SK-N-SH (cell line): ENCODE data around the gene NPHP1. TPM values are rescaled to one million over a fixed set of nuclear protein-coding genes. Genes with fewer than 3 reads are reported as not detected.

Source experiments
- CTCF ChIA-PET: fragments of 300-600, 350-600 bp; formaldehyde crosslinking; extraction: SDS; loops from one replicate; lab custom pipeline; 2021; lab: Yijun Ruan, JAX
- POLR2A ChIA-PET: fragments of 350-600 bp; sonication (Branson Sonifier 250); formaldehyde crosslinking; extraction: SDS; loops from one replicate; lab custom pipeline; 2020; ENCODE audit warnings: antibody characterized with exemption, inconsistent platforms; lab: Yijun Ruan, JAX
- DNase-seq: peaks from one replicate; pipeline ENCODE4 v3.0.0; 2012
- H2AFZ ChIP-seq: fragments of 200-600 bp; sonication (generic); 2 replicates; pipeline ENCODE4 v1.8.1; 2016; ENCODE audit warnings: antibody characterized with exemption, mild to moderate bottlenecking, low read depth
- H3F3A ChIP-seq: fragments of 200-600 bp; sonication (generic); replicated peaks from 2 replicates; pipeline ENCODE3; 2016; ENCODE audit warnings: antibody characterized with exemption, mild to moderate bottlenecking; ENCODE audit not compliant: insufficient read depth
- H3K27ac ChIP-seq, 2 experiments: fragments of 200-500 bp in 1 of 2; fragments of 200-600 bp in 1 of 2; sonication (Bioruptor generic) in 1 of 2; sonication (generic), shearing (Covaris generic) in 1 of 2; 2 replicates each; pipeline versions ENCODE4 v1.5.1 to v1.6.1; 2014 to 2016; ENCODE audit warnings: low read depth in 2 of 2, inconsistent platforms in 1 of 2, low read length in 1 of 2, mild to moderate bottlenecking in 1 of 2, mixed read lengths in 1 of 2
- H3K27me3 ChIP-seq: fragments of 200-600 bp; sonication (generic), shearing (Covaris generic); 2 replicates; pipeline ENCODE4 v1.6.1; 2016; ENCODE audit warnings: mixed run types; ENCODE audit not compliant: insufficient read depth
- H3K36me3 ChIP-seq, 2 experiments: fragments of 200-500 bp in 1 of 2; fragments of 200-600 bp in 1 of 2; sonication (Bioruptor generic) in 1 of 2; sonication (generic) in 1 of 2; replicated peaks in 1 of 2; 2 replicates each; pipeline versions ENCODE3 to v1.5.1; 2014 to 2016; ENCODE audit warnings: low read length in 1 of 2, mild to moderate bottlenecking in 1 of 2; ENCODE audit not compliant: insufficient read depth in 2 of 2, control insufficient read depth in 1 of 2
- H3K4me1 ChIP-seq, 2 experiments: fragments of 200-500 bp in 1 of 2; fragments of 200-600 bp in 1 of 2; sonication (Bioruptor generic) in 1 of 2; sonication (generic), shearing (Covaris generic) in 1 of 2; 2 replicates each; pipeline versions ENCODE4 v1.5.1 to v1.6.1; 2014 to 2016; ENCODE audit warnings: low read depth in 1 of 2, low read length in 1 of 2, mixed run types in 1 of 2; ENCODE audit not compliant: insufficient read depth in 2 of 2, control insufficient read depth in 1 of 2
- H3K4me2 ChIP-seq: fragments of 200-600 bp; sonication (generic), shearing (Covaris generic); 2 replicates; pipeline ENCODE4 v1.6.1; 2017; ENCODE audit warnings: mixed run types
- H3K4me3 ChIP-seq, 2 experiments: fragments of 200-500 bp in 1 of 2; fragments of 200-600 bp in 1 of 2; sonication (Bioruptor generic) in 1 of 2; sonication (generic), shearing (Covaris generic) in 1 of 2; 2 replicates each; pipeline versions ENCODE4 v1.5.1 to v1.8.1; 2014 to 2016; ENCODE audit warnings: low read depth in 2 of 2, inconsistent platforms in 1 of 2, low read length in 1 of 2, mild to moderate bottlenecking in 1 of 2, mixed read lengths in 1 of 2, moderate library complexity in 1 of 2
- H3K79me2 ChIP-seq: fragments of 200-600 bp; sonication (generic); 2 replicates; pipeline ENCODE4 v1.8.1; 2017; ENCODE audit warnings: mild to moderate bottlenecking; ENCODE audit not compliant: insufficient read depth
- H3K9ac ChIP-seq: fragments of 200-600 bp; sonication (generic); 2 replicates; pipeline ENCODE4 v1.6.1; 2017; ENCODE audit warnings: mixed run types
- H3K9me2 ChIP-seq: fragments of 200-600 bp; sonication (generic); 2 replicates; pipeline ENCODE4 v1.6.1; 2017; ENCODE audit warnings: mixed run types
- H3K9me3 ChIP-seq: fragments of 200-600 bp; sonication (generic); 2 replicates; pipeline ENCODE4 v1.6.1; 2017; ENCODE audit warnings: mixed run types, mild to moderate bottlenecking, moderate library complexity
- H4K20me1 ChIP-seq: fragments of 200-600 bp; sonication (generic); 2 replicates; pipeline ENCODE4 v1.6.1; 2017; ENCODE audit warnings: mild to moderate bottlenecking, mixed run types; ENCODE audit not compliant: insufficient read depth
- CHD2 ChIP-seq: fragments of 150-350 bp; IDR thresholded peaks from 2 replicates; pipeline ENCODE4 v1.6.1; 2018; ENCODE audit warnings: low read length; ENCODE audit not compliant: partially characterized antibody
- ELF1 ChIP-seq: IDR thresholded peaks from 2 replicates; pipeline ENCODE4 v1.4.0; 2012
- EP300 ChIP-seq, 2 experiments: IDR thresholded peaks; 2 replicates each; pipeline versions ENCODE4 v1.4.0 to v1.6.1; 2012; ENCODE audit warnings: borderline replicate concordance in 1 of 2, low read depth in 1 of 2, low read length in 1 of 2
- FOSL2 ChIP-seq: IDR thresholded peaks from 2 replicates; pipeline ENCODE4 v1.4.0; 2012; ENCODE audit warnings: low read depth, mild to moderate bottlenecking, moderate library complexity, borderline replicate concordance
- FOXJ3 ChIP-seq: sonication (generic); formaldehyde crosslinking; IDR thresholded peaks from 2 replicates; pipeline ENCODE4 v1.5.1; 2020; ENCODE audit warnings: mild to moderate bottlenecking, missing genetic modification reagents
- FOXM1 ChIP-seq: IDR thresholded peaks from 2 replicates; pipeline ENCODE4 v1.4.0; 2012; ENCODE audit warnings: low read depth, mild to moderate bottlenecking
- GATA2 ChIP-seq: sonication (generic); formaldehyde crosslinking; IDR thresholded peaks from 2 replicates; pipeline ENCODE4 v1.5.0; 2020; ENCODE audit warnings: mild to moderate bottlenecking, missing genetic modification reagents
- JUND ChIP-seq: IDR thresholded peaks from 2 replicates; pipeline ENCODE4 v1.4.0; 2012
- MEF2A ChIP-seq: IDR thresholded peaks from 2 replicates; pipeline ENCODE4 v1.4.0; 2012; ENCODE audit warnings: low read depth, borderline replicate concordance
- MXI1 ChIP-seq: IDR thresholded peaks from 2 replicates; pipeline ENCODE4 v1.6.1; 2012; ENCODE audit warnings: mild to moderate bottlenecking, low read depth, low read length, improper control_type of control experiment
- NFIC ChIP-seq: IDR thresholded peaks from 2 replicates; pipeline ENCODE4 v1.4.0; 2012; ENCODE audit warnings: borderline replicate concordance
- NRF1 ChIP-seq: IDR thresholded peaks from 2 replicates; pipeline ENCODE4 v1.6.1; 2012; ENCODE audit warnings: low read depth, mild to moderate bottlenecking, low read length
- RCOR1 ChIP-seq: fragments of 150-350 bp; IDR thresholded peaks from 2 replicates; pipeline ENCODE4 v1.6.1; 2017; ENCODE audit warnings: antibody characterized with exemption, low read length
- RFX5 ChIP-seq: IDR thresholded peaks from 2 replicates; pipeline ENCODE4 v1.6.1; 2012; ENCODE audit warnings: mild to moderate bottlenecking, improper control_type of control experiment, low read length
- RXRA ChIP-seq: IDR thresholded peaks from 2 replicates; pipeline ENCODE4 v1.4.0; 2012; ENCODE audit warnings: low read depth, mild to moderate bottlenecking, borderline replicate concordance
- SIN3A ChIP-seq: IDR thresholded peaks from 2 replicates; pipeline ENCODE4 v1.6.1; 2012; ENCODE audit warnings: low read depth, mild to moderate bottlenecking, low read length, moderate library complexity, borderline replicate concordance
- SMC3 ChIP-seq: IDR thresholded peaks from 2 replicates; pipeline ENCODE4 v1.6.1; 2012; ENCODE audit warnings: low read depth, low read length, improper control_type of control experiment
- TAF1 ChIP-seq: IDR thresholded peaks from 2 replicates; pipeline ENCODE4 v1.6.1; 2012; ENCODE audit warnings: low read depth, mild to moderate bottlenecking, low read length, moderate library complexity, borderline replicate concordance
- TEAD4 ChIP-seq: IDR thresholded peaks from 2 replicates; pipeline ENCODE4 v1.4.0; 2012; ENCODE audit warnings: mild to moderate bottlenecking, borderline replicate concordance; ENCODE audit not compliant: insufficient read depth
- USF1 ChIP-seq: IDR thresholded peaks from 2 replicates; pipeline ENCODE4 v1.4.0; 2012; ENCODE audit warnings: low read depth, borderline replicate concordance
- YY1 ChIP-seq: IDR thresholded peaks from 2 replicates; pipeline ENCODE4 v1.4.0; 2012; ENCODE audit warnings: low read depth, mild to moderate bottlenecking
- WGBS: methylation state at CpG from one replicate; pipeline ENCODE4 v1.1.6; 2017; ENCODE audit warnings: low lambda C conversion rate; 5-methylcytosine and 5-hydroxymethylcytosine counted together
- polyA plus RNA-seq, 3 experiments: library from polyadenylated mRNA; depleted of rRNA; stranded (reverse); fragments of >200 nt; gene quantifications; 2 replicates each; pipeline ENCODE4 v1.2.3, GENCODE V29; 2012
- TF ChIP-seq, protein P1 (sequence below): IDR thresholded peaks from 2 replicates; pipeline ENCODE4; 2012
- TF ChIP-seq, protein P2 (sequence below): fragments of 150-350 bp; IDR thresholded peaks from 2 replicates; pipeline ENCODE4 v1.6.1; 2017; ENCODE audit warnings: antibody characterized with exemption, low read length, low read depth, borderline replicate concordance
- TF ChIP-seq, protein P3 (sequence below): IDR thresholded peaks from 2 replicates; pipeline ENCODE4 v1.4.0; 2012; ENCODE audit warnings: low read depth

NPHP1 gene
- polyA plus RNA-seq, 1 of the 3 experiments (the other 2 are of a cell fraction): 5.0 TPM

- Histone ChIP-seq H3K79me2 (no peaks in the 10 kb centered on the region), H3K9me2 (no peaks in the 10 kb centered on the region), H3K4me2 (peak overlapping the region; percentile 69), H2AFZ (0 out of 2 replicates have a peak overlapping the region, but pooled peaks have one; percentile 31), H3F3A (peaks cover 53% of the 10 kb centered on the region), H3K4me1 (peaks cover 17 to 44% of the 10 kb centered on the region in 2 experiments; a peak in 3 of 4 replicates), H3K9me3 (no peaks in the 10 kb centered on the region), H4K20me1 (no peaks in the 10 kb centered on the region), H3K27me3 (no peaks in the 10 kb centered on the region)
- peak; percentile 34 for DNase-seq
- POLR2A ChIA-PET: no interaction called here
- CTCF ChIA-PET: no interaction called here
- TF ChIP-seq FOSL2: peak; percentile 8; the same call in 1 of the 2 replicates
- TF ChIP-seq RXRA: no peak
- TF ChIP-seq, all 33 proteins: peak for 1
- Histone ChIP-seq H3K4me3 (peak overlapping the region; percentile 10 to 33; a peak in 1 of 4 replicates), H3K9ac (peak overlapping the region; percentile 76), H3K27ac (peak overlapping the region; percentile 96 to 100), H3K36me3 (no peaks in the 10 kb centered on the region)
- 18% methylated on average over 6 of the region's 9 CpGs for WGBS
Observed at GRCh38 chr2:110101901-110102803, 102.7 kb downstream of the NPHP1 start.

GRCh38 chr2:110101280-110101844 is 103.5 kb downstream of the NPHP1 start:
- peak overlapping the region; percentile 76 for H3K9ac ChIP-seq
- no peaks in the 10 kb centered on the region for H4K20me1 ChIP-seq
- peak overlapping the region in 1 of 2 experiments; percentile 33; a peak in 1 of 4 replicates for H3K4me3 ChIP-seq
- H2AFZ ChIP-seq: 0 out of 2 replicates have a peak overlapping the region, but pooled peaks have one; percentile 31
- H3K36me3 ChIP-seq: no peaks in the 10 kb centered on the region
- WGBS: 0% methylated on average over 3 of the region's 11 CpGs
- peaks cover 45% of the 10 kb centered on the region for H3F3A ChIP-seq
- no peaks in the 10 kb centered on the region for H3K9me3 ChIP-seq
- peak overlapping the region; percentile 96 to 100 for H3K27ac ChIP-seq
- ChIA-PET POLR2A (no interaction called here), CTCF (no interaction called here)
- peaks cover 17 to 44% of the 10 kb centered on the region in 2 experiments; a peak in 3 of 4 replicates for H3K4me1 ChIP-seq
- peak; percentile 84 for DNase-seq
- H3K9me2 ChIP-seq: no peaks in the 10 kb centered on the region
- no peaks in the 10 kb centered on the region for H3K27me3 ChIP-seq
- H3K79me2 ChIP-seq: no peaks in the 10 kb centered on the region
- H3K4me2 ChIP-seq: peak overlapping the region; percentile 69
- TF ChIP-seq, protein P1, sequence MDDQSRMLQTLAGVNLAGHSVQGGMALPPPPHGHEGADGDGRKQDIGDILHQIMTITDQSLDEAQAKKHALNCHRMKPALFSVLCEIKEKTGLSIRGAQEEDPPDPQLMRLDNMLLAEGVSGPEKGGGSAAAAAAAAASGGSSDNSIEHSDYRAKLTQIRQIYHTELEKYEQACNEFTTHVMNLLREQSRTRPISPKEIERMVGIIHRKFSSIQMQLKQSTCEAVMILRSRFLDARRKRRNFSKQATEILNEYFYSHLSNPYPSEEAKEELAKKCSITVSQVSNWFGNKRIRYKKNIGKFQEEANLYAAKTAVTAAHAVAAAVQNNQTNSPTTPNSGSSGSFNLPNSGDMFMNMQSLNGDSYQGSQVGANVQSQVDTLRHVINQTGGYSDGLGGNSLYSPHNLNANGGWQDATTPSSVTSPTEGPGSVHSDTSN: peak; percentile 89
- no peak for TF ChIP-seq CHD2
- TF ChIP-seq FOXM1: peak; percentile 58; the same call in 1 of the 2 replicates
- no peak for TF ChIP-seq GATA2 (CRISPR knock-in tag)
- TF ChIP-seq, protein P2, sequence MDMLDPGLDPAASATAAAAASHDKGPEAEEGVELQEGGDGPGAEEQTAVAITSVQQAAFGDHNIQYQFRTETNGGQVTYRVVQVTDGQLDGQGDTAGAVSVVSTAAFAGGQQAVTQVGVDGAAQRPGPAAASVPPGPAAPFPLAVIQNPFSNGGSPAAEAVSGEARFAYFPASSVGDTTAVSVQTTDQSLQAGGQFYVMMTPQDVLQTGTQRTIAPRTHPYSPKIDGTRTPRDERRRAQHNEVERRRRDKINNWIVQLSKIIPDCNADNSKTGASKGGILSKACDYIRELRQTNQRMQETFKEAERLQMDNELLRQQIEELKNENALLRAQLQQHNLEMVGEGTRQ: no peak
- peak; percentile 93 for TF ChIP-seq JUND
- no peak for TF ChIP-seq RCOR1
- TF ChIP-seq EP300 (IDR thresholded peaks at IDR 0.05; ENCODE audit: borderline replicate concordance in 1 of 2, low read depth in 1 of 2, low read length in 1 of 2): peak; percentile 26 to 79; a peak in 2 of 4 replicates
- TF ChIP-seq MEF2A: peak; percentile 71; the same call in 1 of the 2 replicates
- no peak for TF ChIP-seq SMC3
- no peak for TF ChIP-seq RFX5
- peak; percentile 81; the same call in 1 of the 2 replicates for TF ChIP-seq TAF1
- TF ChIP-seq USF1: no peak
- TF ChIP-seq MXI1: peak; percentile 32; the same call in 1 of the 2 replicates
- peak; percentile 72; the same call in 1 of the 2 replicates for TF ChIP-seq ELF1
- no peak; the same call in 1 of the 2 replicates for TF ChIP-seq YY1
- TF ChIP-seq SIN3A: peak; percentile 71; the same call in 1 of the 2 replicates
- peak; percentile 73; the same call in 1 of the 2 replicates for TF ChIP-seq RXRA
- peak; percentile 97 for TF ChIP-seq NFIC
- TF ChIP-seq TEAD4: peak; percentile 87
- TF ChIP-seq, protein P3, sequence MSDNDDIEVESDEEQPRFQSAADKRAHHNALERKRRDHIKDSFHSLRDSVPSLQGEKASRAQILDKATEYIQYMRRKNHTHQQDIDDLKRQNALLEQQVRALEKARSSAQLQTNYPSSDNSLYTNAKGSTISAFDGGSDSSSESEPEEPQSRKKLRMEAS: peak; percentile 70
- TF ChIP-seq NRF1: no peak
- no peak for TF ChIP-seq FOXJ3 (CRISPR knock-in tag)
